Stimulated activated CD8-positive, alpha-beta memory T cell treated with anti-CD3 and anti-CD28 coated beads, Interleukin-4, amount 100 ng/mL, for 24 hours (primary cell): ENCODE results near the gene C20orf173.
"Not testable (repeated sequence)": the region's sequence is repeated elsewhere in the genome, so short reads cannot be mapped to it uniquely, and the experiment has no call there.

ENCODE experiments used
- DNase-seq: peaks from one replicate; pipeline ENCODE4 v3.0.0-alpha.2; 2020; ENCODE audit warnings: low read depth

C20orf173 gene

GRCh38 chr20:35546127-35546526, 16.7 kb upstream of the C20orf173 start:
- DNase-seq = no peak

- not testable (repeated sequence) for DNase-seq
These were observed 15.5 kb upstream of the C20orf173 start for GRCh38 chr20:35544941-35545340.

- DNase-seq = no peak
These were observed 15.0 kb upstream of the C20orf173 start for GRCh38 chr20:35544436-35544835.

GRCh38 chr20:35542990-35543389, 13.5 kb upstream of the C20orf173 start:
- DNase-seq = no peak

GRCh38 chr20:35541783-35542662, 12.6 kb upstream of the C20orf173 start, which contains the start of gene ERGIC3:
TSS of gene ERGIC3 (plus strand) at chr20:35542078. CDS start at chr20:35542098, 20 bp downstream.
- DNase-seq = peak; percentile 96

- DNase-seq = no peak
These were observed 11.8 kb upstream of the C20orf173 start for GRCh38 chr20:35541118-35541782.

- no peak for DNase-seq
These were observed 10.3 kb upstream of the C20orf173 start for GRCh38 chr20:35539756-35540212.

- DNase-seq = no peak
These were observed 2.2 kb downstream of the C20orf173 start for GRCh38 chr20:35527122-35527769.

- no peak for DNase-seq
These were observed 3.8 kb downstream of the C20orf173 start for GRCh38 chr20:35525639-35526038.

- DNase-seq = no peak
These were observed 6.1 kb downstream of the C20orf173 start for GRCh38 chr20:35523298-35523888.

- DNase-seq = no peak
These were observed 10.5 kb downstream of the C20orf173 start for GRCh38 chr20:35518955-35519354.

GRCh38 chr20:35517767-35518166, 11.7 kb downstream of the C20orf173 start:
- DNase-seq = not testable (repeated sequence)

GRCh38 chr20:35517125-35517524, 12.3 kb downstream of the C20orf173 start:
- DNase-seq = no peak

GRCh38 chr20:35515949-35516645, 13.4 kb downstream of the C20orf173 start:
- no peak for DNase-seq

- no peak for DNase-seq
These were observed 14.1 kb downstream of the C20orf173 start for GRCh38 chr20:35515341-35515740.

- no peak for DNase-seq
These were observed 15.0 kb downstream of the C20orf173 start for GRCh38 chr20:35514371-35514932.

- no peak for DNase-seq
These were observed 17.5 kb downstream of the C20orf173 start for GRCh38 chr20:35511814-35512420.

GRCh38 chr20:35510951-35511735, 18.3 kb downstream of the C20orf173 start:
- DNase-seq = no peak

GRCh38 chr20:35508493-35509218, 20.8 kb downstream of the C20orf173 start:
- DNase-seq = no peak
